IPS-NIHi11 (cell line): Measurements from ENCODE around the gene SPAG5.
"Not testable (repeated sequence)": the region's sequence is repeated elsewhere in the genome, so short reads cannot be mapped to it uniquely, and the experiment has no call there.

Source experiments
- DNase-seq: peaks from one replicate; pipeline ENCODE4 v3.0.0; 2012; ENCODE audit warnings: mixed read lengths, low spot score

SPAG5 gene

GRCh38 chr17:28604031-28604430, 5.2 kb upstream of the SPAG5 start:
- DNase-seq: not testable (repeated sequence)

DNA sequence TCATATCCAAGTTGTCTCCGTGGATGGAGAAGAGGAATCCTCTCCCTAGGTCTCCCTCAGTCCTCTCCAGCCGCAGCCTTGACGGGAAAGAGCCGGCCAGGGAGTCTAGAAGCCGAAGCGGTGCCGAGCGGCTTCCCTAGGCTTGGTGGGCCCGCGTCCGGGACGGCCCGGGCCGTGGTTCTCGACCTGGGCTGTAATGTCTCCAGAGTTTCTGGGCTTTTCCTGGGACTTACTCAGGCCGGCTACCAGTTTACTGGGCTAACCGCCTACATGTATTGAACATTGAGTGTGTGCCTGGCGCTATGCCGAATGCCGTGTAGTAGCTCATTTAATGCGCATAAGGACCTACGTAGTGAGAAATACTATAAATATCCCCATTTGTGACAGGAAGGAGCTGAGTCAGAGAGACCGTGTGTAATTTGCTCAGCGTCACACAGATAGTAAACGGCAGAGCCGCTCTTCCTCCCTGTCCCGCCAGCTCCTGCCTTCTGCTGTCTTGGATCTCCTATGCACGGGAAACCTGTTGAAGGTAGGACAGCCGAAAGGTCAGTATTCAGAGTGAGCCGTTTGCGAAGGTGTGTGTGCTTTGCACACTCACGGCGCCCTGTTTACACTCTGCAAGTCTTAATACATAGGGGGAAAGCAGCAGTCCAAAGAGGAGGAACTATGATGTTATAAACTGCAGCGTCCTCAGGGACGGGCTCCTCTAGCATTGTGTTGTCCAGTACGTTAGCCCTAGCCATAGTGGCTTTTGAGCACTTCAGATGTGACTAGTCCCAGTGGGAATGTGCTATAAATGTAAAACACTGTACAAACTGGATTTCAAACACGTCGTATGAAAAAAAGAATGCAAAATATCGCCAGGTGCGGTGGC, 723 bp upstream of the SPAG5 start:
- DNase-seq: no peak

DNA sequence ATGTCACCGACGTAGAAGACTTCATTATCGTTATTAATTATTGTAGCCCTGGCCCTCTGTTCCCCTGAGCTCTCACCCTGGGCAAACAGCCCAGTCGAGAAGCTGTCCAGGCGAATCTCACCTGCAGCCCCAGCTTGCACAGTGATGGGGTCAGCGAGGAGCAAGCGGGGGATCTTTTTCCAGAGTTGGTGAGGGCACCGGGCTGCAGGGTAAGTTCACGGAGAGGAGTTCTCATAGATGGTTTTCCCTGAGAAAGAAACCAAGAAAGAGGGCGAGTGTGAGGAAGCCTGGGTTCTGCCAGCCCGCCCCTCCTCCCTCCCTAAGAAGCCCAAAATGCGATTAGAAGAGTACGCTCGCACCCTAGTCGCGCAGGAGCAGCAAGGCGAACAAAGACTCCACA, 436 bp downstream of the SPAG5 start:
- no peak for DNase-seq

GRCh38 chr17:28597606-28598383, 1.0 kb downstream of the SPAG5 start:
- DNase-seq: no peak

GRCh38 chr17:28592260-28592659, 6.6 kb downstream of the SPAG5 start:
- no peak for DNase-seq

GRCh38 chr17:28585851-28586250, 13.0 kb downstream of the SPAG5 start:
- no peak for DNase-seq

- no peak for DNase-seq
Measured at GRCh38 chr17:28584434-28584833, 14.4 kb downstream of the SPAG5 start.

GRCh38 chr17:28582513-28582912, 16.3 kb downstream of the SPAG5 start:
- no peak for DNase-seq

GRCh38 chr17:28580959-28581358, 17.9 kb downstream of the SPAG5 start:
- no peak for DNase-seq

GRCh38 chr17:28579526-28579925, 19.3 kb downstream of the SPAG5 start:
- no peak for DNase-seq

- DNase-seq: no peak
Measured at GRCh38 chr17:28578246-28579195, 20.3 kb downstream of the SPAG5 start.

- DNase-seq: no peak
Measured at GRCh38 chr17:28577466-28577824, 21.4 kb downstream of the SPAG5 start.

- DNase-seq: peak; percentile 99
Measured at GRCh38 chr17:28576758-28577465, 21.9 kb downstream of the SPAG5 start, which contains the start of gene ALDOC. TSS of gene ALDOC (minus strand) at chr17:28576895. CDS start at chr17:28575532, 1,363 bp downstream.

GRCh38 chr17:28576016-28576415, 22.8 kb downstream of the SPAG5 start:
- not testable (repeated sequence) for DNase-seq

DNA sequence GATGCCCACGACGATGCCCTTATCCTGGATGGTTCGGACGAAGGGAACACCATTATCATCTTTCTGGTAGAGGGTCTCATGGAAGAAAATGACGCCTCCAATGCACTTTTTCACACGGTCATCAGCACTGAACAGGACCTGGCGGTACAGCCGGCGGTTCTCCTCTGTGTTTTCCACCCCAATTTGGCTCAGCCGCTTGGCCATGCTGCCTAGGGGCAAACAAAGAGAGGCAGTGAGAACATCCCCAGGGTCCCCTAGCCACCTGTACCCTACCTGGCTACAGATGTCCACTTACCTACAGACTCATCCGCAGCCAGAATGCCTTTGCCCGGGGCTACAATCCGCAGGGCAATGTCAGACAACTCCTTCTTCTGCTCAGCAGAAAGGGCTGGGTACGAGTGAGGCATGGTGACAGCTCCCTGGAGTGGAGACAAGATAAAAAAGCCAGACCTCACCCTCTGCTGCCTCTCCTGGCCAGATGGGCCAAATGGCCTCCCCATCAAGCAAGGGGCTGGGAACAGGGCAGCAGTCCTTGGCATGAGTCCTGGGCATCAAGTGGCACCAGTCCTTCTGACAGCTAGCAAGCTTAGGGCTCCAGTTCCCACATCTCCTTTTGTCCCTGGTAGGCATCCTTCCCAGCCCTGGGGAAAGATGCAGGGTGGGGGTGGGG, 23.6 kb downstream of the SPAG5 start:
- no peak for DNase-seq

DNA sequence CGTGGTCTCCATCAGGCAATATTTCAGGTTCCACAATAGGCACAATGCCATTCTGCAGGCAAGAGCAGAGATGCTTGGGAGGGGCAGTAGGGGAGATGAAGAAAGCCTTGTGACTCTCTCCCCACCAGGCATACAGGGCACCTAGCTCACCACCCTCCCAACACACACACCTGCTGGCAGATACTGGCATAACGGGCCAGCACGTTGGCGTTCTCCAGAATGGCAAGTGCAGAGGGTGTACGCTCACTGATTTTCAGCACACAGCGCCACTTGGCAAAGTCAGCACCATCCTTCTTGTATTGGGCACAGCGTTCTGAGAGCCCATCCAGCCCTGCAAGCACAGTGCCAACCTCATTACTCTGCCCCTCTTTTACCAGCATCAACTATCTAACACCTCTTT, 24.3 kb downstream of the SPAG5 start:
- no peak for DNase-seq

- no peak for DNase-seq
Measured at GRCh38 chr17:28573966-28574480, 24.8 kb downstream of the SPAG5 start.

- no peak for DNase-seq
Measured at GRCh38 chr17:28573521-28573920, 25.3 kb downstream of the SPAG5 start.

GRCh38 chr17:28573040-28573380, 25.8 kb downstream of the SPAG5 start:
- DNase-seq: no peak

DNA sequence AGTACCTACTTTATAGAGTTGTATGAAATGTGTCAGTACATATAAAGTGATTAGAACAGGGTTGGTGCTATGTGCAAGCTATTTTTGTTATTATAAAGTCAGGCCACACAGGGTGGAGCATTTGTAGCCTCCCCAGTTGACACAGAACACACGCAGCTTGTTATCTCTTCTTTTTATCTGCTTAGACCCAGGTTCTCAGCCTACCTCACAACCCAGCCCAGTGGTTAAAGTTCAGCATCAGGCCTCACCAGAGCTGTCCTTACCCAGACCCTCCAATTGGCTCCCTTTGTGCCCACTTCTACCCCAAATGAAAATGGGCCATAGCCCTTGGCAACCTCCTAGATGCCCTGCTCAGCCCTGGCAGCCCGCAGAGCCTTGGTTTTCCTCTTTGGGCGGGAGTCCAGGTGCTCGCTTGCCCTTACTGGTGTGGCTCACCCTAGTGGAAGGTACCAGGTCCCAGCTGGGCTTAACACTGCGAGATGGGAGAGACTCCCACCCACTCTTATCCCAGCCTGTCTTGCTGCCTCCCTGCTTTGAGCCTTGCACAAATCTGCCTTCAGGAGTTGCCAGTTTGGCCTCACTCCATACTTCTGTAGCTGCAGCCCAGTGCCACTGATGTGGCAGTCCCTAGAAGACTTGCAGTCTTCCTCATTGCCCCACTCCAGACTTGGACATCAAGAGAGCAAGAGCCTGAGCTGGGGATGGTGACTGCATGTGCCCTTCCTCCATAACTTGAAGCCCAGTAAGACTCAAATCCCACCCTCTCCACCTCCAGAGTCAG, 26.4 kb downstream of the SPAG5 start:
- no peak for DNase-seq
